Sigmoid colon (tissue), 4 donors: Measurements from ENCODE around the gene COMP.

ENCODE experiments used
- POLR2A ChIP-seq, 2 donors: fragments of 450-650 bp; IDR thresholded peaks; one replicate each; pipeline ENCODE4 v1.6.1; 2016; ENCODE audit warnings: antibody characterized with exemption in 2 of 2, mild to moderate bottlenecking in 2 of 2, moderate library complexity in 2 of 2
- POLR2AphosphoS5 ChIP-seq, 4 donors: sonication (generic); formaldehyde crosslinking; IDR thresholded peaks; one replicate each; pipeline ENCODE4 v1.6.1; 2017; ENCODE audit warnings: antibody characterized with exemption in 4 of 4
- TF ChIP-seq, protein P1 (sequence below), 4 experiments: fragments of 450-650 bp in 3 of 4; fragments of 200-600 bp in 1 of 4; IDR thresholded peaks; one replicate each; pipeline ENCODE4 v1.5.1; 2016 to 2019; ENCODE audit warnings: antibody characterized with exemption in 4 of 4, mild to moderate bottlenecking in 3 of 4, moderate library complexity in 2 of 4

DNA sequence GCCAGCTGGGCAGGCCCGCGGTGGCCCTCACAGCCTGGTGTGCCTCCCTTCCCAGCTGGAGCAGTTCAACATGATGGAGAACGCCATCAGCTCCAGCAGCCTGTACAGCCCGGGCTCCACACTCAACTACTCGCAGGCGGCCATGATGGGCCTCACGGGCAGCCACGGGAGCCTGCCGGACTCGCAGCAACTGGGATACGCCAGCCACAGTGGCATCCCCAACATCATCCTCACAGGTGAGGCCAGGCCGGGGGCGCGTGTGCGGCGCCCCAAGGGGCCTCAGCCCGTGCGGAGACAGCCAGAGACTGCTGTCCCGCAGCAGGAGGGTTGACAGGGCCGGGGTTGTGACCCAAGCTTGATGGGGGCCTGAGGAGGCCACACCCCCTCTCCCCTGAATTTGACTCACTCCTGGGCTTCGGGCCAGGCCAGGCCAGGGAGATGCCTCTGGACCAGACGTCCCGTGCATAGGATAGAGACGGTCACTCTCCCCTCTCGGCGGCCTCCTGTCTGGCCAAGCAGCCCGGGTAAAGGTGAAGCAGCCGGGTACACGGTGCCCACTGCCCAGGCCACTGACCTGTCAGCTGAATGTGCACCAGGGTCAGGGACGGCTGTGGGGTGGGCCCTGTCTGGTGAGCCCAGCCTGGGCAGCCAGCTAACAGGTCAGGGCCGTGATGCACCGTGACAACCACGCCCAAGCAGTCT is 15.4 kb downstream of the COMP start:
- TF ChIP-seq POLR2AphosphoS5 (IDR thresholded peaks at IDR 0.05) (no peak), POLR2A (IDR thresholded peaks at IDR 0.05) (no peak)
- TF ChIP-seq, protein P1, sequence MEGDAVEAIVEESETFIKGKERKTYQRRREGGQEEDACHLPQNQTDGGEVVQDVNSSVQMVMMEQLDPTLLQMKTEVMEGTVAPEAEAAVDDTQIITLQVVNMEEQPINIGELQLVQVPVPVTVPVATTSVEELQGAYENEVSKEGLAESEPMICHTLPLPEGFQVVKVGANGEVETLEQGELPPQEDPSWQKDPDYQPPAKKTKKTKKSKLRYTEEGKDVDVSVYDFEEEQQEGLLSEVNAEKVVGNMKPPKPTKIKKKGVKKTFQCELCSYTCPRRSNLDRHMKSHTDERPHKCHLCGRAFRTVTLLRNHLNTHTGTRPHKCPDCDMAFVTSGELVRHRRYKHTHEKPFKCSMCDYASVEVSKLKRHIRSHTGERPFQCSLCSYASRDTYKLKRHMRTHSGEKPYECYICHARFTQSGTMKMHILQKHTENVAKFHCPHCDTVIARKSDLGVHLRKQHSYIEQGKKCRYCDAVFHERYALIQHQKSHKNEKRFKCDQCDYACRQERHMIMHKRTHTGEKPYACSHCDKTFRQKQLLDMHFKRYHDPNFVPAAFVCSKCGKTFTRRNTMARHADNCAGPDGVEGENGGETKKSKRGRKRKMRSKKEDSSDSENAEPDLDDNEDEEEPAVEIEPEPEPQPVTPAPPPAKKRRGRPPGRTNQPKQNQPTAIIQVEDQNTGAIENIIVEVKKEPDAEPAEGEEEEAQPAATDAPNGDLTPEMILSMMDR (IDR thresholded peaks at IDR 0.05) = no peak
